GM23338 (cell line): ENCODE data around the gene RNASE7. TPM values are rescaled to one million over a fixed set of nuclear protein-coding genes. Genes with fewer than 3 reads are reported as not detected.

Experiments used
- ATAC-seq: fragments of 200-7000 bp; cut with Tn5 transposase; 3 replicates; pipeline ENCODE4 v1.9.1; 2020
- DNase-seq: peaks from one replicate; pipeline ENCODE4 v3.0.0-alpha.2; 2015; ENCODE audit warnings: low spot score
- H2AFZ ChIP-seq: fragments of 200-600 bp; sonication (generic); 2 replicates; pipeline ENCODE4 v1.8.0; 2016; ENCODE audit warnings: antibody characterized with exemption, mild to moderate bottlenecking, moderate library complexity
- H3F3A ChIP-seq: fragments of 200-600 bp; sonication (generic); replicated peaks from 2 replicates; pipeline ENCODE4 v1.8.0; 2017; ENCODE audit warnings: antibody characterized with exemption, mixed run types, low read depth
- H3K27ac ChIP-seq: fragments of 200-600 bp; sonication (generic); 2 replicates; pipeline ENCODE4 v1.6.1; 2016; ENCODE audit warnings: low read depth
- H3K27me3 ChIP-seq: fragments of 200-600 bp; sonication (generic); 2 replicates; pipeline ENCODE4 v1.8.0; 2016; ENCODE audit warnings: mild to moderate bottlenecking, mixed run types, moderate library complexity; ENCODE audit not compliant: insufficient read depth
- H3K36me3 ChIP-seq: fragments of 200-600 bp; sonication (generic); 2 replicates; pipeline ENCODE4 v1.8.0; 2016; ENCODE audit warnings: mild to moderate bottlenecking; ENCODE audit not compliant: insufficient read depth
- H3K4me1 ChIP-seq: fragments of 200-600 bp; sonication (generic); 2 replicates; pipeline ENCODE4 v1.8.0; 2016; ENCODE audit warnings: mild to moderate bottlenecking, moderate library complexity; ENCODE audit not compliant: insufficient read depth
- H3K4me2 ChIP-seq: fragments of 200-600 bp; sonication (generic); 2 replicates; pipeline ENCODE4 v1.7.1; 2017; ENCODE audit warnings: mixed run types
- H3K4me3 ChIP-seq: fragments of 200-600 bp; sonication (generic); 2 replicates; pipeline ENCODE4 v1.6.1; 2016; ENCODE audit warnings: mixed run types
- H3K79me2 ChIP-seq: fragments of 200-600 bp; sonication (generic); replicated peaks from 2 replicates; pipeline ENCODE4 v1.8.0; 2017; ENCODE audit warnings: mild to moderate bottlenecking; ENCODE audit not compliant: insufficient read depth
- H3K9me2 ChIP-seq: fragments of 200-600 bp; sonication (generic); 2 replicates; pipeline ENCODE4 v1.8.0; 2017; ENCODE audit not compliant: insufficient read depth
- H4K20me1 ChIP-seq: fragments of 200-600 bp; sonication (generic); replicated peaks from 2 replicates; pipeline ENCODE4 v1.8.0; 2017; ENCODE audit warnings: mild to moderate bottlenecking; ENCODE audit not compliant: insufficient read depth
- H3K27ac Mint-ChIP-seq: 2 replicates; pipeline ENCODE4 v1.8.0; 2020; ENCODE audit warnings: inconsistent platforms, mild to moderate bottlenecking, moderate library complexity, mixed read lengths
- H3K27me3 Mint-ChIP-seq: 3 replicates; pipeline ENCODE4 v1.8.0; 2022; ENCODE audit warnings: low read depth, mild to moderate bottlenecking, moderate library complexity, mixed read lengths, inconsistent platforms; ENCODE audit not compliant: insufficient read depth, poor library complexity
- H3K36me3 Mint-ChIP-seq: 3 replicates; pipeline ENCODE4 v1.8.0; 2021; ENCODE audit warnings: low read depth, mild to moderate bottlenecking, inconsistent platforms, moderate library complexity, mixed read lengths
- H3K4me1 Mint-ChIP-seq: 3 replicates; pipeline ENCODE4 v1.8.0; 2020; ENCODE audit warnings: mild to moderate bottlenecking, inconsistent platforms, mixed read lengths
- H3K4me3 Mint-ChIP-seq: 3 replicates; pipeline ENCODE4 v1.8.0; 2021; ENCODE audit warnings: moderate library complexity, mild to moderate bottlenecking, inconsistent platforms, mixed read lengths
- H3K9me3 Mint-ChIP-seq: 3 replicates; pipeline ENCODE4 v1.8.0; 2020; ENCODE audit warnings: moderate library complexity, mild to moderate bottlenecking, inconsistent platforms, mixed read lengths
- CREB1 ChIP-seq: fragments of 250-450 bp; sonication (Bioruptor Pico); IDR thresholded peaks from 2 replicates; pipeline ENCODE4 v1.5.0; 2020; ENCODE audit warnings: low read depth, mild to moderate bottlenecking, moderate library complexity
- EZH2phosphoT487 ChIP-seq: fragments of 200-600 bp; sonication (generic); IDR thresholded peaks from one replicate; pipeline ENCODE4 v1.8.1; 2018; ENCODE audit warnings: antibody characterized with exemption; ENCODE audit not compliant: unreplicated experiment
- JUNB ChIP-seq: IDR thresholded peaks from one replicate; pipeline ENCODE4 v1.6.1; 2016; ENCODE audit warnings: antibody characterized with exemption; ENCODE audit not compliant: unreplicated experiment
- POLR2AphosphoS5 ChIP-seq: IDR thresholded peaks from 2 replicates; pipeline ENCODE4 v1.6.1; 2016; ENCODE audit warnings: antibody characterized with exemption, low read depth
- STAT1 ChIP-seq: IDR thresholded peaks from one replicate; pipeline ENCODE4 v1.6.1; 2016; ENCODE audit warnings: antibody characterized with exemption; ENCODE audit not compliant: unreplicated experiment
- ZNF331 ChIP-seq: fragments of 250-450 bp; sonication (Bioruptor Pico); IDR thresholded peaks from 2 replicates; pipeline ENCODE4 v1.5.0; 2020; ENCODE audit warnings: low read depth, mild to moderate bottlenecking, moderate library complexity
- polyA plus RNA-seq: library from polyadenylated mRNA; unstranded; fragments of >200 nt; fragmentation: Nextera tagmentation; extraction: Ambion mirVana; gene quantifications from 2 replicates; pipeline ENCODE4 v1.2.1, GENCODE V29; 2016
- total RNA-seq: library from RNA; depleted of rRNA; stranded (reverse); fragments of >200 nt; shearing (Covaris generic); gene quantifications from 2 replicates; pipeline ENCODE4 v1.2.3, GENCODE V29; 2014
- TF ChIP-seq, protein P1 (sequence below), 2 experiments: fragments of 200-600 bp in 1 of 2; sonication (generic) in 1 of 2; conservative IDR thresholded peaks; 2 replicates each; pipeline versions ENCODE4 v1.5.1 to v1.6.1; 2016 to 2017; ENCODE audit warnings: antibody characterized with exemption in 2 of 2, low read depth in 2 of 2, mild to moderate bottlenecking in 2 of 2, moderate library complexity in 1 of 2

The RNASE7 gene
- total and polyA plus RNA-seq, 2 experiments from 2014 or later: not detected

DNA sequence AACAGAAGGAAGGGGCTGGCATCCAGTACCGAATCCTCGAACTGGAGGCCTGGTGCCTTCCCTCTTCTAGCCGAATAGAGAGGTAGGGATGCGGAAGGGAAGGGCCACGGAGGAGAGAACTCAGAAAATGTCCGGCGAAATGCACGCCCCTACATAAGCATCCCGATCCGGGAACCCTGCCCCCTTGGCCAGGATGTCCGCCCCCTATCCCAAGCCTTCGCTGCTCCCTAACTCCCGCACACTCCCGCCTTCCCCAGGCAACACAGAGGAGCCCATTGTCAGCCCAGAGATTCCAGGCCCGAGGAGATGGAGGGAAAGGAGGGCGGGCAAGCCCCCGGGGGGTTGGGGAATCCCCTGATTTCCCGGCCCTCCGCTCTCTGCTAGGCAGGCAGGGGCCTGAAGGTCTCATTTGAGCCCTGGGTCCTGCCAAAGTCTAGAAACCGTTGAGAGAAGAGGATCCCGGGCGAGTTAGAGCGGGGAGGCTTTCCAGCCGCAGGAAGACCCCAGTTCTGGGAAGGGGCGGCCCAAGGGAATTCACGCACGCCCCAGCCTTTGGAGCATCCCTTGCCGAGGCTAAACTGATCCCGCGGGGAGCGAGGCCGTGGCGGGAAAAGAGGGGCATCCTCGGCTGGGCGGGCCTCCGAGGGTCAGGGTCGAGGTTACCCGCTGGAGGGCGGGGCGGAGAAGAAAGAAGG is 27.4 kb downstream of the RNASE7 start:
- H3K27ac ChIP-seq: no peak overlapping the region
- peak overlapping the region; percentile 95 for H3K4me3 ChIP-seq
- Mint-ChIP-seq H3K9me3 (no peaks in the 10 kb centered on the region; the same call in 2 of the 3 replicates), H3K4me3 (peak overlapping the region; percentile 80), H3K27me3 (peaks cover 23% of the 10 kb centered on the region), H3K27ac (peak overlapping the region; percentile 75), H3K36me3 (peaks cover 21% of the 10 kb centered on the region), H3K4me1 (peaks cover 35% of the 10 kb centered on the region)
- peaks cover 17% of the 10 kb centered on the region for H3F3A ChIP-seq
- peak overlapping the region; percentile 98 for H3K4me2 ChIP-seq
- TF ChIP-seq JUNB: no peak
- no peak for TF ChIP-seq EZH2phosphoT487
- TF ChIP-seq POLR2AphosphoS5: peak; percentile 36; the same call in 1 of the 2 replicates
- TF ChIP-seq CREB1 (CRISPR knock-in tag): no peak
- ATAC-seq (peak; percentile 57), DNase-seq (peak; percentile 91)
- peaks cover 27% of the 10 kb centered on the region for H3K27me3 ChIP-seq
- H3K9me2 ChIP-seq: no peaks in the 10 kb centered on the region
- H4K20me1 ChIP-seq: no peaks in the 10 kb centered on the region; the same call in 1 of the 2 replicates
- H3K36me3 ChIP-seq: peaks cover 4% of the 10 kb centered on the region; the same call in 1 of the 2 replicates
- H3K4me1 ChIP-seq: peaks cover 13% of the 10 kb centered on the region
- H2AFZ ChIP-seq: peak overlapping the region; percentile 96
- H3K79me2 ChIP-seq: peaks cover 6% of the 10 kb centered on the region

DNA sequence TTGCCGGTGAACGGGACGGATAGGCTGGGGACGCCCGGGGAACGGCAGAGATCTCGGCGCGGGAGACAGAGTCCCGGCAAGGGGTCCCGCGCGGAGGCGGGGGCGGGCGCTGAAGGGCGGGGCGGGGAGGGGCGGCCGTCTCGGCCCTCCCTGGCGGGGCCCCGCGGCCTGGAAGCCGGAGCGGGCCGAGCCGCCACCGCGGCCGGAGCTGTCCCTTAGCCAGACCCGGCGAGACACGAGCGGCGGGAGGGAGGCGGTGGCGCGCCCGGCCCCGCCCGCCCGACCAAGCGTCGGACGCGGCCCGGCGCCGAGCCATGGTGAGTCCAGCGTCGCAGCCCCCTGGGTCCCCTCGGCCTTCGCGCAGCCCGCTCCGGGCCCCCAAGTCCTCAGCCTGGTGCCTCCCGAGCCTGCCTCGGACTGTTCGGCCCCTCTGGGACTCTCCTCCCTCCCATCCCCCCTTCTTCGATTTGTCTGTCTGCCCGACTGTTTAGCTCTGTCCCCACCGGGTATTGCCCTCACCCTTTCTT is 28.0 kb downstream of the RNASE7 start, which contains the start of gene ARHGEF40:
ARHGEF40 (plus strand) TSS at position 222 of the 527 bp plus-strand sequence; CDS start at position 315, 93 bp downstream.
- peaks cover 17% of the 10 kb centered on the region for H3F3A ChIP-seq
- H3K4me3 ChIP-seq: peak within 1 kb of the TSS; percentile 95
- peaks cover 13% of the 10 kb centered on the region for H3K4me1 ChIP-seq
- peak; percentile 5 for ATAC-seq
- TF ChIP-seq STAT1: no peak
- H3K4me3 Mint-ChIP-seq: peak within 1 kb of the TSS; percentile 97
- DNase-seq: peak; percentile 60
- H3K4me1 Mint-ChIP-seq: peaks cover 35% of the 10 kb centered on the region
- H3K4me2 ChIP-seq: peak within 1 kb of the TSS; percentile 98
- H2AFZ ChIP-seq: peak within 1 kb of the TSS; percentile 96
- H3K27ac Mint-ChIP-seq: peak within 1 kb of the TSS; percentile 96
- H3K27me3 ChIP-seq: peaks cover 27% of the 10 kb centered on the region
- H3K36me3 ChIP-seq: peaks cover 4% of the 10 kb centered on the region; the same call in 1 of the 2 replicates
- H3K27me3 Mint-ChIP-seq: peaks cover 23% of the 10 kb centered on the region
- H3K36me3 Mint-ChIP-seq: peaks cover 27% of the 10 kb centered on the region
- peaks cover 6% of the 10 kb centered on the region for H3K79me2 ChIP-seq
- peak within 1 kb of the TSS; percentile 92 for H3K27ac ChIP-seq
- H3K9me2 ChIP-seq: no peaks in the 10 kb centered on the region
- no peaks in the 10 kb centered on the region; the same call in 1 of the 3 replicates for H3K9me3 Mint-ChIP-seq
- no peaks in the 10 kb centered on the region; the same call in 1 of the 2 replicates for H4K20me1 ChIP-seq

DNA sequence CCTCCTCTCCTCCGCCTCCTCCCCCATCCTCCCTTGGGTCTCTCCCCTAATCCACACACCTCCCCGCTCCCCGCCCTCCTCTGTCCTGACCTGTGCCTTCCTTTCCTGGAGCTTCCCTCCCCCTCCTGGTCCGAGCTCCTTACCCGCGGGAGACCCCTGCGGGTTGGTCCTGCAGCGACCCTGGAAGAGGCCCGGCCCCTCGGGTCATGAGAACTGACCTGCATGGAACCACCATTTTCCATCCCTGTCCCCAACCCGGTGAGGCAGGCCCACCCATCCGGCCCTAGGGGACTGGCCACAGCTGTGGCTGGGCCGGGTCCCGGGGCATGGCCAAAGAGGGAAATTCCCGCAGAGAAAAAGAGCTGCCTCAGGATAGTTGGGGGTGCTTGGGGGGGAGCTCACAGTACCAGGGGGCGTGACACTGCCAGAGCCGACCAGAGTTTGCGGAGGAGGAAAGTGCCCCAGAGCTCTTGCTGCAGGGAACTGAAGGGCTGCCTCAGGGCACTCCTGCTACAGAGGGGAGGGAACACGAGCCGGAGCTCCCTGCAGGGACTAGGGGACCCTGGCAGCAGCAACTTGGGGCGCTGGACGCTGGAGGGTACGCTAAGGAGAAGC is 28.6 kb downstream of the RNASE7 start:
- peaks cover 13% of the 10 kb centered on the region for H3K4me1 ChIP-seq
- peak overlapping the region; percentile 98 for H3K4me2 ChIP-seq
- H3K4me3 ChIP-seq: peak overlapping the region; percentile 95
- peaks cover 6% of the 10 kb centered on the region for H3K79me2 ChIP-seq
- Mint-ChIP-seq H3K4me3 (peak overlapping the region; percentile 97), H3K4me1 (peaks cover 35% of the 10 kb centered on the region), H3K9me3 (no peaks in the 10 kb centered on the region; the same call in 1 of the 3 replicates), H3K27ac (peak overlapping the region; percentile 96), H3K36me3 (peaks cover 32% of the 10 kb centered on the region), H3K27me3 (peaks cover 23% of the 10 kb centered on the region)
- peaks cover 4% of the 10 kb centered on the region; the same call in 1 of the 2 replicates for H3K36me3 ChIP-seq
- ATAC-seq: peak; percentile 18
- H3K27ac ChIP-seq: peak overlapping the region; percentile 92
- TF ChIP-seq, protein P1, sequence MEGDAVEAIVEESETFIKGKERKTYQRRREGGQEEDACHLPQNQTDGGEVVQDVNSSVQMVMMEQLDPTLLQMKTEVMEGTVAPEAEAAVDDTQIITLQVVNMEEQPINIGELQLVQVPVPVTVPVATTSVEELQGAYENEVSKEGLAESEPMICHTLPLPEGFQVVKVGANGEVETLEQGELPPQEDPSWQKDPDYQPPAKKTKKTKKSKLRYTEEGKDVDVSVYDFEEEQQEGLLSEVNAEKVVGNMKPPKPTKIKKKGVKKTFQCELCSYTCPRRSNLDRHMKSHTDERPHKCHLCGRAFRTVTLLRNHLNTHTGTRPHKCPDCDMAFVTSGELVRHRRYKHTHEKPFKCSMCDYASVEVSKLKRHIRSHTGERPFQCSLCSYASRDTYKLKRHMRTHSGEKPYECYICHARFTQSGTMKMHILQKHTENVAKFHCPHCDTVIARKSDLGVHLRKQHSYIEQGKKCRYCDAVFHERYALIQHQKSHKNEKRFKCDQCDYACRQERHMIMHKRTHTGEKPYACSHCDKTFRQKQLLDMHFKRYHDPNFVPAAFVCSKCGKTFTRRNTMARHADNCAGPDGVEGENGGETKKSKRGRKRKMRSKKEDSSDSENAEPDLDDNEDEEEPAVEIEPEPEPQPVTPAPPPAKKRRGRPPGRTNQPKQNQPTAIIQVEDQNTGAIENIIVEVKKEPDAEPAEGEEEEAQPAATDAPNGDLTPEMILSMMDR (conservative IDR thresholded peaks at IDR 0.05; ENCODE audit: low read depth in 2 of 2): peak; percentile 16 to 34; a peak in 1 of 4 replicates
- no peak for TF ChIP-seq ZNF331 (CRISPR knock-in tag)
- peaks cover 27% of the 10 kb centered on the region for H3K27me3 ChIP-seq
- H3K9me2 ChIP-seq: no peaks in the 10 kb centered on the region
- H2AFZ ChIP-seq: peak overlapping the region; percentile 69
- peak; percentile 82 for DNase-seq
- peaks cover 17% of the 10 kb centered on the region for H3F3A ChIP-seq
- H4K20me1 ChIP-seq: no peaks in the 10 kb centered on the region; the same call in 1 of the 2 replicates
